A673 (cell line): ENCODE measurements around the gene FKBP2. TPM values are rescaled to one million over a fixed set of nuclear protein-coding genes. Genes with fewer than 3 reads are reported as not detected.

Source experiments
- BruUV-seq: library from RNA; stranded (reverse); fragments of 400-500 nt; replicated peaks from 2 replicates; lab custom pipeline; 2021; lab: Mats Ljungman, UMichigan
- CTCF ChIA-PET: fragments of 300-600 bp; sonication (Branson Sonifier 250); formaldehyde crosslinking; loops from one replicate; lab custom pipeline; 2022; ENCODE audit warnings: antibody characterized with exemption; lab: Charles Lee
- POLR2A ChIA-PET: fragments of 300-600 bp; sonication (Branson Sonifier 250); formaldehyde crosslinking; loops from one replicate; lab custom pipeline; 2022; ENCODE audit warnings: antibody characterized with exemption; ENCODE audit not compliant: low non-redundant PET; lab: Charles Lee
- DNase-seq: peaks from one replicate; pipeline ENCODE4 v3.0.0-alpha.2; 2015; ENCODE audit warnings: low spot score
- H3K27ac ChIP-seq: fragments of 200-600 bp; sonication (generic); 2 replicates; pipeline ENCODE4 v1.5.1; 2016; ENCODE audit warnings: mixed run types, low read depth, mild to moderate bottlenecking, mixed read lengths, antibody characterized with exemption, low read length; ENCODE audit not compliant: poor library complexity, severe bottlenecking
- H3K27me3 ChIP-seq: fragments of 200-600 bp; sonication (generic); replicated peaks from 2 replicates; pipeline ENCODE4 v1.6.1; 2017; ENCODE audit warnings: mixed run types, low read depth, mild to moderate bottlenecking, mixed read lengths, antibody characterized with exemption, low read length; ENCODE audit not compliant: insufficient read depth, poor library complexity
- H3K36me3 ChIP-seq: fragments of 200-600 bp; sonication (generic); 2 replicates; pipeline ENCODE4 v1.6.1; 2016; ENCODE audit warnings: mixed run types, mild to moderate bottlenecking, mixed read lengths, antibody characterized with exemption, low read length; ENCODE audit not compliant: insufficient read depth, poor library complexity, severe bottlenecking
- H3K4me1 ChIP-seq: fragments of 200-600 bp; sonication (generic); 2 replicates; pipeline ENCODE4 v1.6.1; 2017; ENCODE audit warnings: mixed run types, mild to moderate bottlenecking, mixed read lengths, antibody characterized with exemption, low read length; ENCODE audit not compliant: insufficient read depth, poor library complexity, severe bottlenecking
- H3K4me3 ChIP-seq: fragments of 200-600 bp; sonication (generic); 2 replicates; pipeline ENCODE4 v1.5.1; 2016; ENCODE audit warnings: low read depth, mixed run types, mild to moderate bottlenecking, mixed read lengths, low read length; ENCODE audit not compliant: poor library complexity, severe bottlenecking
- H3K9me3 ChIP-seq: fragments of 200-600 bp; sonication (generic); 2 replicates; pipeline ENCODE4 v1.6.1; 2016; ENCODE audit warnings: mixed run types, low read depth, mild to moderate bottlenecking, mixed read lengths, antibody characterized with exemption, low read length; ENCODE audit not compliant: poor library complexity, severe bottlenecking
- CTCF ChIP-seq: fragments of 300-800, 200-600 bp; sonication (generic); conservative IDR thresholded peaks from 2 replicates; pipeline ENCODE4 v1.5.1; 2017; ENCODE audit warnings: low read depth, mild to moderate bottlenecking, antibody characterized with exemption, low read length, moderate library complexity, mixed read lengths
- EZH2 ChIP-seq: fragments of 200-600 bp; sonication (generic); IDR thresholded peaks from 2 replicates; pipeline ENCODE4 v1.6.1; 2017; ENCODE audit warnings: borderline replicate concordance, low read depth, mild to moderate bottlenecking, mixed read lengths, antibody characterized with exemption, low read length; ENCODE audit not compliant: poor library complexity, severe bottlenecking
- intact Hi-C: fragments of 100-400 bp; cut with micrococcal nuclease; formaldehyde crosslinking; loops from one replicate; pipeline ENCODE4 v1.10.0; 2022; ENCODE audit not compliant: unreplicated experiment
- total RNA-seq: library from RNA; stranded (reverse); gene quantifications from 2 replicates; pipeline ENCODE4 v1.2.3, GENCODE V29; 2021

The FKBP2 gene
- total RNA-seq, 1 experiment from 2014 or later: 57.5 TPM

- POLR2A ChIA-PET: interaction anchor here (0.6 kb wide), 1 partner anchor 15 kb away, joined by 7 read pairs; no protein-coding TSS in a partner anchor
Measured at GRCh38 chr11:64210301-64211020, 30.4 kb upstream of the FKBP2 start.

GRCh38 chr11:64211181-64211872 lies 29.6 kb upstream of the FKBP2 start:
- TF ChIP-seq CTCF (no peak), EZH2 (no peak)
- no peak overlapping the region for H3K4me3 ChIP-seq
- H3K27ac ChIP-seq: no peak overlapping the region
- no TSS peak for BruUV-seq
- no peaks in the 10 kb centered on the region for H3K27me3 ChIP-seq
- ChIA-PET POLR2A (interaction anchor here (0.5 to 0.6 kb wide), 3 partner anchors 14 to 77 kb away, joined by 4 to 8 read pairs (median 7); no protein-coding TSS in a partner anchor), CTCF (interaction anchor here (0.5 kb wide), 1 partner anchor 41 kb away, joined by 6 read pairs; no protein-coding TSS in a partner anchor)
- no peaks in the 10 kb centered on the region for H3K9me3 ChIP-seq
- DNase-seq: no peak
- intact Hi-C loops: no loop called here
- H3K36me3 ChIP-seq: peaks cover 19% of the 10 kb centered on the region
- H3K4me1 ChIP-seq: peaks cover 50% of the 10 kb centered on the region

More at GRCh38 chr11:64210301-64211020, 30.4 kb upstream of the FKBP2 start:
- Histone ChIP-seq H3K9me3 (no peaks in the 10 kb centered on the region), H3K27me3 (no peaks in the 10 kb centered on the region), H3K4me3 (no peak overlapping the region), H3K27ac (no peak overlapping the region), H3K36me3 (peaks cover 26% of the 10 kb centered on the region), H3K4me1 (peaks cover 55% of the 10 kb centered on the region)
- CTCF ChIA-PET: interaction anchor here (0.5 kb wide), 1 partner anchor 42 kb away, joined by 6 read pairs; no protein-coding TSS in a partner anchor
- intact Hi-C loops: no loop called here
- TF ChIP-seq EZH2: no peak
- no peak for TF ChIP-seq CTCF
- DNase-seq: no peak
- no TSS peak for BruUV-seq

- DNase-seq: no peak
- no peak overlapping the region for H3K27ac ChIP-seq
- intact Hi-C loops: no loop called here
- H3K4me3 ChIP-seq: no peak overlapping the region
- peaks cover 14% of the 10 kb centered on the region for H3K4me1 ChIP-seq
- no peaks in the 10 kb centered on the region for H3K27me3 ChIP-seq
- no peak for TF ChIP-seq EZH2
- peak; percentile 41; the same call in 1 of the 2 replicates for TF ChIP-seq CTCF
- no peaks in the 10 kb centered on the region for H3K9me3 ChIP-seq
- BruUV-seq: no TSS peak
- ChIA-PET POLR2A (no interaction called here), CTCF (interaction anchor here (0.8 to 1.1 kb wide), 2 partner anchors 12 to 88 kb away, joined by 4 to 7 read pairs; no protein-coding TSS in a partner anchor)
- peaks cover 44% of the 10 kb centered on the region for H3K36me3 ChIP-seq
Measured at GRCh38 chr11:64216879-64217278, 24.0 kb upstream of the FKBP2 start.
